GM18868 (cell line): ENCODE data around the gene ADAMTSL2.
"Not testable (repeated sequence)": the region's sequence is repeated elsewhere in the genome, so short reads cannot be mapped to it uniquely, and the experiment has no call there.

ENCODE experiments used
- ATAC-seq: cut with Tn5 transposase; IDR thresholded peaks from one replicate; pipeline ENCODE4 v1.9.1; 2021; ENCODE audit warnings: mild to moderate bottlenecking, moderate library complexity; ENCODE audit not compliant: unreplicated experiment

ADAMTSL2 gene

GRCh38 chr9:133553973-133554713 is 19.6 kb downstream of the ADAMTSL2 start:
- no peak for ATAC-seq

GRCh38 chr9:133554729-133555128 is 20.2 kb downstream of the ADAMTSL2 start:
- ATAC-seq = no peak

DNA sequence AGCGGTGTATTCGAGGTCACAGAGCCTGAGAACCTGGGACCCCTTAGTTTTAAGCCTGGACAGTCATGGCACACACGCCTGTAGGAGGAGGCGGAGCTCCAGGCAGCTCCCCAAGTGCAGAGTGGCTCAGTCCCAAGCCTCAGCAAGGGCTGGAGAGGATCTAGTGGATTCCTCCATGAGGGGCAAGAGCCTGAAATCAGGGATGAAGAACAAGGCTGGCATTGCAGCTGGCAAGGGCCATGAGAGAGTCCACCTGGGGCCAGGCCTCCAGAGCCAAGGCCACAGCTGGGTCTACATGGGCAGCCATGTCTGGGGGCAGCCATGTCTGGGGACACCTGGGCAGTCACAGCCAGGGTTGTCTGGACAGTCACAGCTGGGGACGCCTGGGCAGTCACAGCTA is 21.9 kb downstream of the ADAMTSL2 start:
- no peak for ATAC-seq

- ATAC-seq = no peak
These were observed 23.1 kb downstream of the ADAMTSL2 start for GRCh38 chr9:133557581-133557980.

DNA sequence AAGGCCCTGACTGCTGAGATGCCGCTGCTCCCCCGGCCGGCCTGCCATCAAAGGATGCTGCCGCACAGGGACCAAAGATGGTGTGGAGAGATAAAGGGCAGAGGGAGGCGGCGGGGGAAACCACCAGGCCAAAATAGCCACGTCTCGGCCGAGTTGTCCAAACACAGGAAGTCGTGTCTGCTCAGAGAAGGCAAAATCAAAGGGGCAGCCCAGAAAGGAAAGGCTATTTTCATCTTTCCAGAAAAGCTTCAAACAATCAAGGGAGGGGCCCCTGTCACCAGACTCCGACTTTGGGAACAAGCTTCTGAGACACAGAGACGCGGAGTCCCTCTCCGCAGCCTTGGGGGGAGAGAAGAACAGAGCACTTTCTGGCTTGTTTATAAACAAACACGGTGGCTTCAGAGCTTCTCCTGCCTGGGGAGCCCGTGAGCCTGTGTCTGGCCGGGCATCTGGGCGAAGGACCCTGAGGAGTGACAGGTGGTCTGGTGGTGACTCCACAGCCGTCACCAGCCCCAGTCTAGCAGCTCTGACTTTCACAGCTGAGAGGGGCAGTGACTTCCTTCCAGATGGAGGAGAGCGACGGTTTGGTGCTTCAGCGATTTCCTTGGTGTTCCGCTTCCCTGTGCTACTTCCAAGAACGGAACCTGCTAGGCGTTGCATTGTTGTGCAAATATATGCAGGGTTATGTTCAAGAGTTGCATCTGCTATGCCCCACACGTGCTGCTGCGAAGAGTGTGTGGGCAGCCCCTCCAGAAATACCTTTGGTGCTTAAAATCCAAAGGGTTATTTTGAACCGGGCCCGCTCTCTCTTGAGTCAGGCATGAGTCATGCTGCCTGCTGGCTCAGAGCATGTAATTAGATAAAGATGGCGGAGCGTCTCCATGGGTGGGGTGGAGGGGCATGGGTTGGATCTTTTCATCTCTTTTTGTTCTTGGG is 24.0 kb downstream of the ADAMTSL2 start:
- ATAC-seq = peak; percentile 56

GRCh38 chr9:133560311-133560710 is 25.8 kb downstream of the ADAMTSL2 start:
- no peak for ATAC-seq

- no peak for ATAC-seq
These were observed 26.4 kb downstream of the ADAMTSL2 start for GRCh38 chr9:133560944-133561343.

- no peak for ATAC-seq
These were observed 27.6 kb downstream of the ADAMTSL2 start for GRCh38 chr9:133561976-133562554.

DNA sequence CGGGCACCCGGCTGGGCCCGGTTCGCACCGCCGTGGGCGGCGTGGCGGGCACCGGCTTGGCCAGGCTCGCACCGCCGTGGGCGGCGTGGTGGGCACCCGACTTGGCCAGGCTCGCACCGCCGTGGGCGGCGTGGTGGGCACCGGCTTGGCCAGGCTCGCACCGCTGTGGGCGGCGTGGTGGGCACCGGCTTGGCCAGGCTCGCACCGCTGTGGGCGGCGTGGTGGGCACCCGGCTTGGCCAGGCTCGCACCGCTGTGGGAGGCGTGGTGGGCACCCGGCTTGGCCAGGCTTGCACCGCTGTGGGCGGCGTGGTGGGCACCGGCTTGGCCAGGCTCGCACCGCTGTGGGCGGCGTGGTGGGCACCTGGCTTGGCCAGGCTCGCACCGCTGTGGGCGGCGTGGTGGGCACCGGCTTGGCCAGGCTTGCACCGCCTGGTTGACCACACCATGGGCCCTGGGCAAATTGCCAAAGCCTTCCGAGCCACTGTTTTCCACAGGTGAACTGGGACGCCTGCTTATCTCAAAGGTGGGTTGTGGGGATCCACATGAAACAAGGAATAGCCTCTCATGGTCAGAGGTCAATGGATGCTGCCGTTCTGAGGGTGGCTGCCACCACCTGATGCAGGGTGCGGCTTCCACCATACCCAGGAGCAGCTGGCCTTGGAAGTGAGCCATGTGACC is 28.2 kb downstream of the ADAMTSL2 start:
- no peak for ATAC-seq

DNA sequence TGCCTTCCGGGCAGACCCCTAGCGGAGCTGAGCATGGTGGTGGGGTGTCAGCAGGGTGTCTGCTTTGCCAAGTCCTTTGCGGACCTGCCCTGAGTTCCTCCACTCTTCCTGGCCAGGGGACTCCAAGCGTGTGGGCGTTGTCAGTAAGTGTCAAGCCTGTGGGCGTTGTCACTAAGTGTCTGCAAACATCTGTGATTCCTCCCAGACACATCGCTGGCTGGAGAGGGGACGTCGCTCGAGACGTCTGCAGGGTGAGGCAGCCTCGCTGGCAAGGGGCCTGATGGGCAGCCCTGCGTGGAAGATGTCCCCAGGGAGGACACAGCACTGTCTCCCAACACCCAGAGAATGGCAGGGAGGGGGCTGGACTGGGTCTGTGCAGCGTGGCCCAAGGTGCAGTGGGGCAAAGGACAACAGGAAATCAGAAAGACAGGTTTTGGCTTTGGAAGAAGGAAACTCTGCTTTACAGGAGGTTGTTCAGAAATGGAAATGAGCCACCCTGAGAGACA is 28.8 kb downstream of the ADAMTSL2 start:
- ATAC-seq = no peak

DNA sequence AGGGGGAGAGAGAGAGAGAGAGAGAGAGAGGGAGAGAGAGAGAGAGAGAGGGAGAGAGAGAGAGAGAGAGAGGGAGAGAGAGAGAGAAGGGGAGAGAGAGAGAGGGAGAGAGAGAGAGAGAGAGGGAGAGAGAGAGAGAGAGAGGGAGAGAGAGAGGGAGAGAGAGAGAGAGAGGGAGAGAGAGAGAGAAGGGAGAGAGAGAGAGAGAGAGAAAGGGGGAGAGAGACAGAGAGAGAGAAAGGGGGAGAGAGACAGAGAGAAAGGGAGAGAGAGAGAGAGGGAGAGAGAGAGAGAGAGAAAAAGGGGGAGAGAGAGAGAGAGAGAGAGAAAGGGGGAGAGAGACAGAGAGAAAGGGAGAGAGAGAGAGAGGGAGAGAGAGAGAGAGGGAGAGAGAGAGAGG is 29.3 kb downstream of the ADAMTSL2 start:
- not testable (repeated sequence) for ATAC-seq

DNA sequence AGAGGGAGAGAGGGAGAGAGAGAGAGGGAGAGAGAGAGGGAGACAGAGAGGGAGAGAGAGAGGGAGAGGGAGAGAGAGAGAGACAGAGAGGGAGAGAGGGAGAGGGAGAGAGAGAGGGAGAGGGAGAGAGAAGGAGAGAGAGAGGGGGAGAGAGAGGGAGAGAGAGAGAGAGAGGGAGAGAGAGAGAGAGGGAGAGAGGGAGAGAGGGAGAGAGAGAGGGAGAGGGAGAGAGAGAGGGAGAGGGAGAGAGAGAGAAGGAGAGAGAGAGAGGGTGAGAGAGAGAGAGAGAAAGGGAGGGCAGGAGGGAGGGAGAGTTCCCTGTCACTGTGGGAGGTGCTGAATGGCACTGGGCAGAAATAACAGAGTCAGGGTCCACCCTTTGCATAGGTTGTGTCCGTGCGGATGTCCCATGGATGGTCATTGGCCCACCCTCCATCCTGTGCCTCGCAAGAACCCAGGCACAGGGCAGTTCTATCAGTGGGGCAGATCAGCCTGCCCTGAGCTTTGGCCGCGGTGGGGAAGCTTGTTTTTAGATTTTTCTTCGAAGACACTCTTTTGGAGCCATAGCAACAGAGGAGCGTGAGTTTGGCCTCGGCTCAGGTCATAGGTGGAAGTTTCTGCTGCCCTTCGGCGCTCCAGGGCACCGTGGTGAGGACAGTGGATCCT is 30.1 kb downstream of the ADAMTSL2 start:
- ATAC-seq = no peak

GRCh38 chr9:133566382-133566781 is 31.9 kb downstream of the ADAMTSL2 start:
- ATAC-seq = no peak

DNA sequence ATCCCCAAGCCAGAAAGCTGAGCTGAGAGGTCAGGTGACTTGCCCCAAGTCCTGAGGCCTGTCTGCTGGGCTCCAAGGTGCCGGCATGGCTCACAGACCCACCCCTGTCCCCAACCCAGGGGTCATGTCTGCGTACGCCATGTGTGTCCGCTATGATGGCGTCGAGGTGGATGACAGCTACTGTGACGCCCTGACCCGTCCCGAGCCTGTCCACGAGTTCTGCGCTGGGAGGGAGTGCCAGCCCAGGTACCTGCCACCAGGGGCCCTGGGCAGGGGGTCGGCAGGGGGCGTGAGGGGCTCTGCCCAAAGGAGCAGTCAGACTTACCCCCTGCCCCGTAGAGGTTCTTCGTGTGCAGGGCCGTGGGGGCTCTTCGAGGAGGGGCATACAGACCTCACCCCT is 32.3 kb downstream of the ADAMTSL2 start:
- ATAC-seq = no peak

GRCh38 chr9:133568186-133568585 is 33.7 kb downstream of the ADAMTSL2 start:
- ATAC-seq = no peak

DNA sequence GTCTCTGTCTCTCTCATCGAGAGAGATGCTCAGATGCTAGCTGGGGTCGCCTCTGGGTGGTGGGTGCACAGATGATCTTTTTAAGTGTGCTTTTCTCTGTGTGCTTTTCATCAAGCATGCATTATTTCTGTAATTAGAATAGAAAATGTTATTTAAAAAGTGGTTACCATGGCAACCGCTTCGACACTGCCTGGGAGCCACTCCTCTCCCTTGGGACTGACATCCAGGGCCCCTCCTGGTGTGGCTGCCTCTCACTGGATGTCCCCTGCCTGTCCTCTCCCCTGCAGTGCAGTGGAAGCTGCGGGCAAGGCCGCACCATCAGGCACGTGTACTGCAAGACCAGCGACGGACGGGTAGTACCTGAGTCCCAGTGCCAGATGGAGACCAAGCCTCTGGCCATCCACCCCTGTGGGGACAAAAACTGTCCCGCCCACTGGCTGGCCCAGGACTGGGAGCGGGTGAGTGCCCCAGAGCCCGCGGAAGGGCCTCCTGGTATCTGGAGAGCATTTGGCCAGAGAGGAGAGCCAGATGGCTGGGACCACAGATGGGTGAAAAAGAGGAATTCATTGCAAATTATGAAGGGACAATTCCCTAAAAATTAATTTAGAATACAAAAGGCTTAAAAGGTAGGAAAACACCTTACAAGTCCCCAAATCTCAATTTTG is 34.7 kb downstream of the ADAMTSL2 start:
- ATAC-seq = no peak

- ATAC-seq = no peak
These were observed 35.6 kb downstream of the ADAMTSL2 start for GRCh38 chr9:133569891-133570690.

DNA sequence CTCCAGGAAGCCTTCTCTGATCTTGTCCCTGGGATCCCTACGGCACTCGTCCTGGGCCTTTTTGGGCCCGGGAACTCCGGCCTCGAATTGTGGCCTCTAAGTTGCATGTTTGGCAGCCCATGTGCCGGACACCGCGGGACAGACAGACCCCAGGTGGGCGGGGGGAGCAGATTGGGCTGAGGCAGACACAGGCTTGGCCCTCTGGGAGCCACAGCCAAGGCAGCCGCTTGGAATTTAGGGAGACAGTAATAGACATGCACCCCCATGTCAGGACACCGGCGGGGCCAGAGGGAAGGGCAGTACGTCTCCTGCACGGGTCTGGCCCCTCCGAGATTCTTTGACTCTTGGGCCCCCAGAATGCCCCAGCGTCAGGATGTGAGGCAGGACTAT is 36.2 kb downstream of the ADAMTSL2 start:
- no peak for ATAC-seq

- ATAC-seq = no peak
These were observed 36.9 kb downstream of the ADAMTSL2 start for GRCh38 chr9:133571391-133571890.
